Activated CD8-positive, alpha-beta memory T cell treated with anti-CD3 and anti-CD28 coated beads, Interleukin-2, amount 50 U/mL, for 24 hours (primary cell): ENCODE data around the gene SIPA1L3.

Source experiments
- DNase-seq: peaks from one replicate; pipeline ENCODE4 v3.0.0-alpha.2; 2020; ENCODE audit errors: extremely low read depth

Gene SIPA1L3

GRCh38 chr19:38151242-38151641, 244.2 kb downstream of the SIPA1L3 start:
- DNase-seq = no peak

- DNase-seq = no peak
Observed at GRCh38 chr19:38152461-38153379, 245.7 kb downstream of the SIPA1L3 start.

GRCh38 chr19:38155453-38155852, 248.4 kb downstream of the SIPA1L3 start:
- no peak for DNase-seq

GRCh38 chr19:38158730-38159129, 251.7 kb downstream of the SIPA1L3 start:
- no peak for DNase-seq

GRCh38 chr19:38162094-38162493, 255.1 kb downstream of the SIPA1L3 start:
- no peak for DNase-seq

GRCh38 chr19:38162632-38163031, 255.6 kb downstream of the SIPA1L3 start:
- no peak for DNase-seq

GRCh38 chr19:38163419-38164290, 256.6 kb downstream of the SIPA1L3 start:
- no peak for DNase-seq

- DNase-seq = no peak
Observed at GRCh38 chr19:38164526-38164925, 257.5 kb downstream of the SIPA1L3 start.

GRCh38 chr19:38165335-38165734, 258.3 kb downstream of the SIPA1L3 start:
- DNase-seq = no peak

GRCh38 chr19:38168637-38169036, 261.6 kb downstream of the SIPA1L3 start:
- no peak for DNase-seq

GRCh38 chr19:38170334-38170733, 263.3 kb downstream of the SIPA1L3 start:
- DNase-seq = no peak

GRCh38 chr19:38172001-38172400, 265.0 kb downstream of the SIPA1L3 start:
- DNase-seq = no peak

GRCh38 chr19:38173291-38174041, 266.5 kb downstream of the SIPA1L3 start:
- DNase-seq = no peak

GRCh38 chr19:38175422-38175821, 268.4 kb downstream of the SIPA1L3 start:
- DNase-seq = no peak

GRCh38 chr19:38180071-38180470, 273.1 kb downstream of the SIPA1L3 start:
- DNase-seq = no peak

GRCh38 chr19:38182536-38183210, 275.7 kb downstream of the SIPA1L3 start:
- no peak for DNase-seq

GRCh38 chr19:38183251-38183897, 276.4 kb downstream of the SIPA1L3 start:
- DNase-seq = no peak

GRCh38 chr19:38184815-38185214, 277.8 kb downstream of the SIPA1L3 start:
- DNase-seq = no peak

GRCh38 chr19:38185562-38185961, 278.6 kb downstream of the SIPA1L3 start:
- no peak for DNase-seq

GRCh38 chr19:38190061-38190460, 283.1 kb downstream of the SIPA1L3 start:
- no peak for DNase-seq

- no peak for DNase-seq
Observed at GRCh38 chr19:38190793-38191192, 283.8 kb downstream of the SIPA1L3 start.
